ENCODE measurements around the gene SLC25A23. TPM values are rescaled to one million over a fixed set of nuclear protein-coding genes. Genes with fewer than 3 reads are reported as not detected.
A peak's percentile ranks its signal among the peaks of the same experiment; 100 is the strongest.

The SLC25A23 gene
- total and polyA plus RNA-seq, 2 donors from 2014 or later: 69.2 to 76.6 TPM

GRCh38 chr19:6414793-6415590 lies 44.6 kb downstream of the SLC25A23 start:
- peaks cover 0 to 6% (median 0%) of the 10 kb centered on the region in 3 donors for H3K4me1 ChIP-seq (ENCODE audit: control insufficient read depth in 2 of 3, insufficient read depth in 2 of 3, low read depth in 1 of 3, low read length in 3 of 3)
- H3K9me3 ChIP-seq (ENCODE audit: control insufficient read depth in 2 of 3, insufficient read depth in 1 of 3, low read length in 3 of 3): no peaks in the 10 kb centered on the region
- no peak overlapping the region for H3K4me3 ChIP-seq (ENCODE audit: low read length in 3 of 3)
- no peak for TF ChIP-seq CTCF (IDR thresholded peaks at IDR 0.05; ENCODE audit: borderline replicate concordance, extremely low read depth, insufficient read depth)
- FAIRE-seq: no peak
- H3K9ac ChIP-seq (ENCODE audit: low read length in 3 of 3): no peak overlapping the region
- no peak for DNase-seq
- H3K27ac ChIP-seq (ENCODE audit: low read depth in 2 of 2, low read length in 2 of 2): no peak overlapping the region
- no peaks in the 10 kb centered on the region for H3K27me3 ChIP-seq (ENCODE audit: control insufficient read depth, insufficient read depth, low read length)
- intact Hi-C loops (cut with DNase I): no loop called here
- H3K36me3 ChIP-seq (ENCODE audit: control insufficient read depth in 2 of 3, insufficient read depth in 3 of 3, low read length in 3 of 3): peaks cover 2 to 46% (median 20%) of the 10 kb centered on the region in 3 donors

DNA sequence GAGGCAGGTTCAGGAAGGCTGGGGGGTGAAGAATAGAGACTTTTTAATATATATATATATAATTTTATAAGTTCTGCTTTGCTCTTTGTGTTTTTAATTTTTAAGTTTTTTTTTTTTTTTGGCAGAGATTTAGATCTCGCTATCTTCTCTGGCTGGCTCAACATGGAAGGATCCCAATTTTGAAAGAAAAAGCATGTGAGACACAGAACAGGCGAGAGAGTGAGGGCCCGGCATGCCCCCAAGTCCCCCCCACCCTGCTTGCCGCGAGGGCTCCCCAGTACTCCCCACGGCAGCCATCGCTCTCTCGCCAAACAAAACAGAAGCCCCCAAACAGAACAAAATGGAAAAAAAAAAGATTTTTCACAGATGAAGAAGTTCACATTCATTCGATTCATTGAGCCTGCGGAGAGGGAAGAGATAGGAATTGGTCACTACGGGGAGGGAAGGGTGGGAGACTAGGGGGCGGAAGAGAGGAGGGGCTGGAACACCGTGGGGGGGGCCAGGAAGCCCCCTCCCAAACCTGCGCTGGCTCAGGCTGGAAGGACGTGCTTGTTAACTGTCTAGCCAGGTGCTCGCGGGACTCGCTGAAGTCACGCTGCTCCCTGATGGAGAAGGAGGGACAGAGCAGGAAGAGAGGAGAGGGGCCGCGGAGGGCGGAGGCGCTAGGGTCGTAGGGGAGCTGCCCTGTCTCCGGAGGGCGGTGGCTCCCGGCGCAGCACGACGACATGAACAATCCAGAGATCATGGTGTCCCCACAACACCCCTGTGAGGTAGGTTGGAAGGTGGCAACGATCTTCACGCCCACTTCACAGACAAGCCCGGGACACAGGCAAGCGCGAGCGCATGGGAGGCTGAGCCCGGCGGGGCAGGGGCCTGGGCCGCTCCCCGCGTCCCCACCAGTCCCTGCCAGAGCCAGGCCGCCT lies 45.6 kb downstream of the SLC25A23 start:
- no peak for TF ChIP-seq CTCF (IDR thresholded peaks at IDR 0.05; ENCODE audit: borderline replicate concordance, extremely low read depth, insufficient read depth)
- Histone ChIP-seq H3K36me3 (ENCODE audit: control insufficient read depth in 2 of 3, insufficient read depth in 3 of 3, low read length in 3 of 3) (peaks cover 2 to 36% (median 14%) of the 10 kb centered on the region in 3 donors), H3K27me3 (ENCODE audit: control insufficient read depth, insufficient read depth, low read length) (no peaks in the 10 kb centered on the region), H3K9me3 (ENCODE audit: control insufficient read depth in 2 of 3, insufficient read depth in 1 of 3, low read length in 3 of 3) (no peaks in the 10 kb centered on the region), H3K27ac (ENCODE audit: low read depth in 2 of 2, low read length in 2 of 2) (no peak overlapping the region), H3K4me3 (ENCODE audit: low read length in 3 of 3) (no peak overlapping the region), H3K4me1 (ENCODE audit: control insufficient read depth in 2 of 3, insufficient read depth in 2 of 3, low read depth in 1 of 3, low read length in 3 of 3) (peaks cover 0 to 6% (median 0%) of the 10 kb centered on the region in 3 donors), H3K9ac (ENCODE audit: low read length in 3 of 3) (no peak overlapping the region)
- intact Hi-C loops (cut with DNase I): no loop called here
- no peak for FAIRE-seq
- peak in 1 of 5 donors; percentile 39 for DNase-seq

- H3K9me3 ChIP-seq (ENCODE audit: control insufficient read depth in 2 of 3, insufficient read depth in 1 of 3, low read length in 3 of 3): no peaks in the 10 kb centered on the region
- no peaks in the 10 kb centered on the region for H3K27me3 ChIP-seq (ENCODE audit: control insufficient read depth, insufficient read depth, low read length)
- TF ChIP-seq CTCF (IDR thresholded peaks at IDR 0.05; ENCODE audit: borderline replicate concordance, extremely low read depth, insufficient read depth): no peak
- H3K4me1 ChIP-seq (ENCODE audit: control insufficient read depth in 2 of 3, insufficient read depth in 2 of 3, low read depth in 1 of 3, low read length in 3 of 3): peaks cover 0 to 6% (median 0%) of the 10 kb centered on the region in 3 donors
- H3K9ac ChIP-seq (ENCODE audit: low read length in 3 of 3): no peak overlapping the region
- H3K4me3 ChIP-seq (ENCODE audit: low read length in 3 of 3): no peak overlapping the region
- intact Hi-C loops (cut with DNase I): no loop called here
- no peak overlapping the region for H3K27ac ChIP-seq (ENCODE audit: low read depth in 2 of 2, low read length in 2 of 2)
- FAIRE-seq (no peak), DNase-seq (peak in 1 of 5 donors; percentile 39)
- peaks cover under 1 to 29% (median 10%) of the 10 kb centered on the region in 3 donors for H3K36me3 ChIP-seq (ENCODE audit: control insufficient read depth in 2 of 3, insufficient read depth in 3 of 3, low read length in 3 of 3)
These were observed 46.3 kb downstream of the SLC25A23 start for GRCh38 chr19:6413291-6413690.
